Head of caudate nucleus (tissue), 42 donors: ENCODE data around the gene ANKRD44.
"Not testable (repeated sequence)": the region's sequence is repeated elsewhere in the genome, so short reads cannot be mapped to it uniquely, and the experiment has no call there.

Experiments used
- DNase-seq, 42 donors: peaks; one replicate each; pipeline versions ENCODE4 v3.0.0 to v3.0.0-alpha.2; 2020 to 2021; ENCODE audit warnings: mixed read lengths in 7 of 42
- intact Hi-C: fragments of 100-400 bp; cut with DNase I; formaldehyde crosslinking; loops from one replicate; pipeline ENCODE4 v1.15.0; 2022

ANKRD44 gene

DNA sequence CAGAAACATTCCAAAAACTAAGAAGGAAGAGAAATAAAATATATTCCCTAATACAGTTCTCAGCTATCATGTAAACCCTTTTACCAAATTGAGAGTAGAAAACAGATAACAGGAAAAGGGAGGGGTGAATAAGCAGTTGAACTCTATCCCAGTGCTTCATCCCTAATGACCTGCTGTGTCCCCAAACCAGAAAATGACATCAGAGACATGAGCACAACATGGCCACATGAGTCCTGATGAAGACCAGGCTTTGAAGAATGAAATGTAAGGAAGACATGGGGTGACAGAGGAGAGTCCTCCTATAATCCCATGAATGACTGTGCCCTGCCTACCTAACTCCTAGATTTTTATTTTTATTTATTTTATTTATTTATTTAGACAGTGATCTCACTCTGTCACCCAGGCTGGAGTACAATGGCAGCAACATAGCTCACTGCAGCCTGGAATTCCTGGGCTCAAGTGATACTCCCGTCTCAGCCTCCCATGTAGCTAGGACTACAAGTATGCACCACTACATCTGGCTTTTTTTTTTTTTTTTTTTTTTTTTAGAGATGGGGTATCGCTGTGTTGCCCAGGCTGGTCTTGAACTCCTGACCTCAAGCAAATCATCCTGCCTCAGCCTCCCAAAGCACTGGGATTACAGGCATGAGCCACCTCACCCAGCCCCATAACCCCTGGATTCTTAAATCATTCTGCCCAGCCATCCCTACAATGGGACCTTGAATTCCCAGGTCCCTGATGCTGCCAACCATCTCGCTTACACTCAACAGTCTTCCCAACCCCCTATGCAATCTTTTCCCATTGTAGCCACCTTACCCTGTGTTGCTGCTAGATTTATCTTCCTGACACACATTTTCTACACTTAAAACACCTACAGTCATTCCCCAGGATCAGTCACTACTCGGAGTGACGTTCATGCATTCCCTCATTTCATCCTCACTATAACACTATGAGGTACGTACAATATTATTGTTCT is 64.5 kb downstream of the ANKRD44 start:
- intact Hi-C loops = no loop called here

DNA sequence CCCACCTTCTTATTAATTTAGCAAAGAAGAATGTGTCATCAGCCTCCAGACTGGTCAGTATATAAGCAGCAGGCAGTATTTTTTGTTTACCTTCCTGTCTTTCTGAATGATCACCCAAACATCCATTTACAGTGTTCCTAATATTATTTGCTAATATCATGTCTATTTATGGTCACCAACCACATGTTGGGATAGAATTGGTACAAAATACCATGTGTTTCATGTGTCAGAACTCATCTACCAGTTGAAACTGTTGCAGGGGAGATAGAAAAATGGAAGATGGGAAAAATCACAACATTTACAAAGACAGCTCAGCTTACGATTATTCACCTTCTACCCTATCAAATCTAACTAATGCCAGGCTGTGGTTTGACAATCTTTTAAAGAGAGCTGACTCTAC is 66.2 kb downstream of the ANKRD44 start:
- DNase-seq = no peak
- intact Hi-C loops = no loop called here

More for the DNA sequence above, 64.5 kb downstream of the ANKRD44 start:
- DNase-seq = no peak

DNA sequence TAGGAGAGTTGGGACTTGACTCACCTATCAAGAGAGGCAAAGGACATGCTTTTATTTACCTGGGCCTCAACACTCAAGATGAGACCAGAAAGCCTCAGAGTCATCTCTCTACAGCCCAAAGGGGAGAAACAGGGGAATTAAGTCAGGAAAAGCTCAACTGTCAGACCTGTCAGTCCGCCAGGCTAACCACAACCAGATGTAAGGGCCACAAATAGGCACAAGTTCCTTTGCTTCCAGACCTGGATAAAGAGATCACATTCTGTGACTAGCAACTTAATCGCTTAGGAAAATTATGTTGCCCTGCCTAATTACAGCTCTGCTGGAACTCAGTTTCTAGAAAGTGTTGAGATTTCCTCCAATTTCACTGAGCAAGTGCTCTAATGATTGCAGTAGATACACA is 67.9 kb downstream of the ANKRD44 start:
- DNase-seq = no peak
- intact Hi-C loops = no loop called here

DNA sequence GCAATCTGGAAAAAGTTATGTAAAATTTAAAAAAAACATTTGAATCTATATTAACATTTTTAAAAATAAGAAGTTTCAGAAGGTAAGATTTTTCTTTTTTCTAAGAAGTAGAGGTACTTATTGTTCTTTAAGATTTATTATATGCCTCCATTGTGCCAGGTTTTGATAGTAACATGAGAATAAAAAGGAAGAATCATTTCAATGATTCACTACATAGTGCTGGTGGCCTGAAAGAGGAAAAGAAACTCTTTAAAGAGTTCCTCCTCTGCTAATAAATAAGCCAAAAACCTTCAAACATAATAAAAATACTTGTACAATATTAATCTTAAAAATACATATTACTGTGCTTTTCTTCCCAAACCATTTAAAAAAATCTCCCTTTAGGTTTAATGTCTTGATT is 69.0 kb downstream of the ANKRD44 start:
- no peak for DNase-seq
- intact Hi-C loops = no loop called here

DNA sequence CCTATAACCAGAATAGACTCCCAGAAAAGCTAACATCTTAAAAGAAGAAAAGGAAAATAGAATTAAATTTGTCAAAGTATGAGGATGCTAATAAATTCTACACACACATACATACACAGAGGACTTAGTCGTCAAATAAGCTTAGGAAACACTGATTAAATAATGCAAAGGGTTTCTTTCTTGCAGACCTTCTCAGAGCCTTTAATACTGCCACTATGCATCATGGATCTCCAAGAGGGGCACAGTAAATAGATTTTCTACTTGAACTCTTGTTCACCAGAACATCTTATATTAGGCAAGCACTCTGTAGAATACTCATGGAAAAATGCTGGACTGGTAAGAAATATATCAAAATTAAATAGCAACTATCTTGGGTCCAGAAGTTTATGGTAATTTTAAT is 69.4 kb downstream of the ANKRD44 start:
- no peak for DNase-seq
- intact Hi-C loops = no loop called here

DNA sequence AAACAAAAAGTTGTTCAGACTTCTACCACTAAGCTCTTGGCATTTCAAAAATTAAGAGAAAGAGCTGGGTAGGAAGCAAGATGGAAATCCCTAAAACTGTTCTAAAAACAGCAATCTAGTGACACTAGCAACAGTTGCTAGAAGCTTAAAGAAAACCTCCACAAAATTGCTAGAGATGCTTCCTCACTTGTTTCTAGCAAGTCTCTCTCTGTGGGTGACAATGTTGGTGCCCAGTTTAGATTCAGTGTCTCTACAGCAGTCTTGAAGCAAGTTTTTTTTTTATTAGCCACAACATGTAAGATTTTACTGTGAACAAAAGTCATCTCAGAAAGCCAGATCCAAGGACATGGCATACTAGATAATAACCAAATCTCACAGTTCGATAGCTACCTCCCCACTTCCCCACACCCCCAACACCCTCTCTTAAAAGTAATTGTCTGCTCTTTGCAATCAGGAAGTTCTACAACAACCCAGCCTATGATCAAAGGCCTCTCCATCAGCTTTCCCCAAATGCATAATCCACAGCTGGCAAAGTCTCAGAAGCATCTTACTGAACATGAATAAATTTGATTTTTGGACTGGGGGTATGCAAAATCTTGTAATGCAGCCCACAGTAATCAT is 70.0 kb downstream of the ANKRD44 start:
- DNase-seq = no peak
- intact Hi-C loops = no loop called here

DNA sequence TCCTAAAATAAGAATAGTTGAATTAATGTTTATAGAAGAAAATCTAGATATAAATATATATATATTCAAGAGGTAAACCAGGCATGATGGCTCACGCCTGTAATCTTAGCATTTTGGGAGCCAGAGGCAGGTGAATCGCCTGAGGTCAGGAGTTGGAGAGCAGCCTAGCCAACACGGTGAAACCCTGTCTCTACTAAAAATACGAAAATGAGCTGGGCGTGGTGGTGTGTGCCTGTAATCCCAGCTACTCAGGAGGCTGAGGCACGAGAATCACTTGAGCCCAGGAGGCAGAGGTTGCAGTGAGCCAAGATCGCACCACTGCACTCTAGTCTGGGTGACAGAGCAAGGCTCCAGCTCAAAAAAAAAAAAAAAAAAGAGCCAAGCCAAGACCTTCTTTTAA is 70.6 kb downstream of the ANKRD44 start:
- DNase-seq, intact Hi-C loops: not testable (repeated sequence)

DNA sequence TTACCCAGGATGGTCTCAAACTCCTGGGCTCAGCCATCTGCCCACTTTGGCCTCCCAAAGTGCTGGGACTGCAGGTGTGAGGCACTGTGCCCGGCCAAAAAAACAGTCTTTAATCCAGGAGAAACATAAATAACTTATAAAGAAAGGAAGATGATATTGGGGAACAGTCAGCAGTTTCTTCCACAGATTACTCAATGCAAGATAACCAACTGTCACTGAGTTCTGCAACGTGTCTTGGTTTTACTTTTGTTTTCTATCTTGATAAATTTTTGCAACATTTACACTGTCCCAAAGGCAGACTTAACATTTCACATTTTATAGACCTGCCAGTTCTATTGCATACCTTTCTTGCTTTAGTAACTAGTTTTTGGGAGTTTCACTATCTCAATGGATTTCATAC is 71.1 kb downstream of the ANKRD44 start:
- intact Hi-C loops = no loop called here
- DNase-seq = no peak

DNA sequence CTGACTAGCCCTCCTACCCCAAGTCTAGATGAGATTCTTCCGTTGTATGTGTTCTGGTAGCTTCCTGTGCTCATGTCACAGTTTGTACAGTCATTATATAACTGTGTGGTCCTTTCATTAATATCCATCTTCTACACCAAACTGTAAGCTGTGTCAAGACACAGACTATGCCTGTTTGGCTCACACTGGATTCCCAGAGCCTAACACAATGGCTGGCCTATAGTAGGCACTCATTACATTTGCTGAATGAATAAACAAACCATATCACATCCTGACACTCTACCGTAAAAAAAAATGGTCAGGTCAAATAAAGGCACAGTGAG is 72.6 kb downstream of the ANKRD44 start:
- intact Hi-C loops = no loop called here
- no peak for DNase-seq

DNA sequence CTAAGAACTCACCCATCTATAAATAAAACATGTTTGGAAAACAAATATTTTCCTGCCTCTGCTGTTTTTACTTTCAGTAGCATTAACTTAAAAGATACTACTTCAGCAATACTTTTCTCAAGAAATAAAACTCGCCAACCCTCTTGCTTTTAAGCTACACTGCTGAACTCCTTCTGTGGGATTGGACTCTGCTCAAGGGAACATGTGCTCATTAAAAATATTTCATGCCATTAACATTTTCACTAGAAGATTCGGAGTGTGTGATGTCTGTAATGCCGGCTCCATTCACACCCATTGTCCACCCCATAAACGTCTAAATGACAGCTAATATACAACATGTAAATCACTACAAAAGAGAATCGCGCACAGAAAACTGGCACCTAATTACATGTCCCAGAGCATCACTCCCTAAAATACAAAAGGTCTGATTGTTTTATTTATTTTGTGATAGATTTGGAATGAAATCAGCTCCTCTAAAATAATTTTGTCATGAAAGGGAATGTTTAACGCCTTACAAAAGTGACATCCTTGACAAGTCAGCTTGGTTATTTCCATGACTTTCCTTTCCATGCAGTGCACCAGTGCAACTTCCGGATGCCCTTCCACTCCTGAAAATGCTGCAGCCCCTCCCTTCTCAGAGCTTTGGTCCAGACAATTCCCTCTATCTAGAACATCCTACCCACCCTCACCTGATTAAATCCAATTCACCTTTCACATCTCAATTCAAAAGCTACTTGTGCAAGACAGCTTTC is 73.1 kb downstream of the ANKRD44 start:
- intact Hi-C loops = no loop called here
- peak in 1 of 42 donors; percentile 36 for DNase-seq

DNA sequence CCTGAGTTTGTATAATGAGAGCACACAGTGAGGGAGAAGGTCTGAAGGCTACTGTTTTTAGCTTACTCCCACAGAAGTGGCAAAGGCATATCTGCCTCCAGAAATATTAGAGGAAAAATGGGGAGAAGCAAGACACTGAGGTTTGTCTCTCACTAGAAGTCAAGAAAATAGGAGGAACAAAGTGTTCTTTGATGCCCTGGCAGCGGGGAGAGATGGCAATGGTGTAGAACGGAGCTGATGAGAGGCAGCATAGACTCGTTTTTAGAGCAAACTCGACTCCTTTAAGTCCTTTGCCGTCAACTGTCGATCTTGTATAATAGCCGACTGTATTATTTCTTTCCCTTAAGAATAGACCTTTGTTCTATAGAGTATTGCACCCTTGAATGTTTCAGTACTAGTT is 73.8 kb downstream of the ANKRD44 start:
- intact Hi-C loops = no loop called here
- DNase-seq = peak in 25 of 42 donors; percentile 13 to 70 (median 38)

DNA sequence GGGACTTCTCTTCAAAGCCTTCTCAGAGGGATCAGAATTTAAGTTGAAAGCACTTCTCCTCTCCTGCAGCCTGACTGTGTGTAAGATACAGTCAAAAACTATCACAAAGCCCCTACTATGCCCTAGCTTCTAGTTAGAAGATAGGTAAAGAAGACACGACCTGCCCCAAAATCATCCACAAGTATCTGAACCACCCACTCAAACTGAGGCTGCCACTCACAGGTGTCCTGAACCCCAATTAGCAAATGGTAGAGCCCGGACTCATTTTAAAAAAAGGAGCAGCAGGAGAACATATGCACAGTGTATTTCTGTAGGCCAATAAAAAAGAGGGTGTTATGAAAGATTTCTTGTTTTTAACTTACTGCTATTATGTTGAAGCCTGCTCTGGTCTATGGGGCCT is 74.4 kb downstream of the ANKRD44 start:
- no peak for DNase-seq
- intact Hi-C loops = no loop called here

DNA sequence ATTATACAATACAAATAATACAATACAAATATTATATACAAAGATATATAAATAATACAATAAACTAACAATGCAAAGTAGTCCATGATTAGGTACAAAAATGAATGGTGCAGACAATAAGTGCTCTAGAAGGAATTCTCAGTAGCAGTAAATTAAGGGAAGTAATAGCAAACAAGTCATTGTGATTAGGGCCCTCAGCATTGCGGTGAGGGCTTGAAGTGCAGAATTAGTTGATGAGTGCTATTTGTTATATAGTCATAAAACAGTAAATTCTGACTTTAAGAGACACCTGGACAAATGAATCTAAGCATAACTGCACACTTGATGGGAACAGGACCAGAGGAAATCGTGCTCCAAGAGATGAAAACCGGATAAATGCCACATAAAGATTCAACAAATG is 74.9 kb downstream of the ANKRD44 start:
- intact Hi-C loops = no loop called here
- DNase-seq = no peak

DNA sequence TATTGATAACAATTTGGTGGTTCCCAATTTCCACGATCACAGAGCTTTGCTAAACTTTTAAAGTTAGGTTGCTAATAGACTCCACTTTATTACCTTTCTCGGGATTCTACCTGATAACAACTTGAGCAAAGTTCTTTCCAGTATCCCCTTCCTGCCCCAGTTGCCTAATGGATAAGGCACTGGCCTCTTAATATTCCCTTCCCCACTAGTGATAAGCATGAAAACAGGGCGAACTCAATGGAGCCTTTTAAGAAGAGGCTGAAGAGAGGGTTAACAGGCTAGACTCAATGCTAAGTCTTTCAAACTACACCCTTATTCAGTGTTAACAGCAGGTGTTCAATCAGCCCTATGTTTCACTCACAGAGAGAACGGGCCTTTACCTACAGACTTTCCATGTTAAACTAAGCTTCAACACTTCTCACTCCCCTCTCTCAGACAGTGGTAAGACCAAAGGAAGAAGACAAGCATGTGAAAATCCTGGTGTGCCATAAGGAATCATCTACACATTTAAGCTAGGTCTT is 75.8 kb downstream of the ANKRD44 start:
- no peak for DNase-seq
- intact Hi-C loops = no loop called here

DNA sequence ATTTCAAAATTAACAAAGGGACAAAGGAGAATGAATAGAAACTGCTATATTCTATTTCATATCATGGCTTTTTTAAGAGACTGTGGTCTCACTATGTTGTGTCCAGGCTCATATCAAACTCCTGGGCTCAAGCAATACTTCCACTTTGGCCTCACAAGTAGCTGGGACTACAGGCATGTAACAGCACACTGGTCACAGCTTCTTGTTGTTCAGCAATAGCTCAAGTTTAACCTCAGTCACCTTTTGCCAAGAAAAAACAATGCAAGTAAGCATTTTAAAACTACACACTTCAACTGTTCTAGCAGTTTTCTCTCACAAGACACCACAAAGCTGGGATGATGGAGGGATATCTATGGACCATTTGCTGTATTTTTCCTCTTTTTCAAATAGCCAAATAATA is 77.1 kb downstream of the ANKRD44 start:
- no peak for DNase-seq

DNA sequence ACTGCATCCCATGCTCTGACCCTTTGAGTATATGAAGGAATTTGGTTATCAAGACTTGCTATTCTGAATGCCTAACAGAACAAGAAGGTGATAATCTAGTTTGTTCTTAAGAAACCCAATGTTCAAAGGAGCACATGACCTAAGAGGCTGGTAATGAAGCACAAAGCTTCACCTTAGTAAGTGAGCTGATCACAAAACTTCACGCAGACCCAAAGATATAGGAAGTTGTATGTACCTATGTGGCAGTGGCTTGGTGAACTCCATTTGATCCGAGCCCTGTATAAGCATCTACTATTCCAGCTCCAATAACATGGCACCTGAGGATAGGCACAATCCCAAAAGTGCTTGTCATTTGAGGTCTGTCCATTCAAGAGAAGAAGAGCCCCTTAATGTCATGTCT is 78.6 kb downstream of the ANKRD44 start:
- no peak for DNase-seq
- intact Hi-C loops = no loop called here

More for the DNA sequence above, 77.1 kb downstream of the ANKRD44 start:
- intact Hi-C loops = no loop called here

DNA sequence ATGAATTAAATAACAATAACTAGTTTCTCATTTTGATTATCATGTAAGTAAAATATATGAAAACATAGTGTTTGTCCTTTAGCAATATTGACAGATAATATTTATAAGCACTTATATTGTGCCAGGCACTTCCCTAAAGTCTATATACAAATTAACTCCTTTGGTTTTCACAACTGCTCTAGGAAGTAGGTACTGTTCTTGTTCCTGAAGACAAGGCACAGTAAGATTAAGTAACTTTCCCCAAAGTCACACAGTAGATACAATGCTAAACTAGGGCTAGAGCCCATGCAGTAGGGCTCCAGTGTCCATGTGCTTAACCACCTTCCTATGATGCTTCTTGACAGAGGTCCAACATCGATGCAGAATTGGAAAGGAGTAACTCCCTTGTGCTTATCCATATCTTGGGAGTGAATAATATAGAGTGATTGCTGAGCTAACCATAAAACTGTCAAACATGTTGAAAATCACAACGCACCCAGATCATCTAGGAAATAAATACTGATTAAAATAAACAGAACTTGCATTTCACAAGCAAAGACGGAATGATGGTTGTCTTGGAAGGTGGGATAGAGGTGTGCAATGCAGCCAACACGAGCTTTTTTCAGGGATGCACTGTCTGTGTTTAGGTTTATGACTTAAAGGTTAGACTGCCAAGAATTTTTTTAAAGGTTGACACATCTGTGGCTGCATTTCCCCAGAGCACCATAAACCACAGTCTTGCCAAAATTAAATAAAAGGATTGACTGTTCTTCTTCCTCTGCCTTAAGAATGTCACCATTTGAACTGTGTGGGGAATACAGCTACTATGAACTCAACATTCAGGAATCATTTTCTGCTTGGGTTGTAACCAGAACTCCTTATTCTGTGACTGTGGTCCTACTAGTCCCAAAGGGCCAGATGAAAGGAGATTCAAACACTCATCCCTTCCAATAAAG is 80.8 kb downstream of the ANKRD44 start:
- intact Hi-C loops = no loop called here
- no peak for DNase-seq

DNA sequence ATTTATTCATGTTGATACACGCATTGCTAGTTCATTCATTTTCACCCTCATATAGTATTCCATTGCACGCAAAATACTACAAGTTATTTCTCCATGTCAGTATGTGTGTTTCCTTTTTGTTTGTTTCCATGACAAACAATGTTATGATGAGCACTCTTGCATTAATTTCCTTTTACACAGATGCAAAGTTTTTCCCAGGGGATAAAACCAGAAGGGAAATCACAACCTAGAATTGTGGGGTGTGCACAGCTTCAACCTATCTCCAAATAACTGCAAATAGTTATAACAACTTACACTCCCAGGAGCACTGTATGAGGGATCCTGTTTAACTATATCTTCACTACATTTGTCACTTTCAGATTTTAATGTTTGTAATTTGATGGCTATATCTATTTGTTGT is 87.1 kb downstream of the ANKRD44 start:
- intact Hi-C loops = no loop called here
- no peak for DNase-seq

DNA sequence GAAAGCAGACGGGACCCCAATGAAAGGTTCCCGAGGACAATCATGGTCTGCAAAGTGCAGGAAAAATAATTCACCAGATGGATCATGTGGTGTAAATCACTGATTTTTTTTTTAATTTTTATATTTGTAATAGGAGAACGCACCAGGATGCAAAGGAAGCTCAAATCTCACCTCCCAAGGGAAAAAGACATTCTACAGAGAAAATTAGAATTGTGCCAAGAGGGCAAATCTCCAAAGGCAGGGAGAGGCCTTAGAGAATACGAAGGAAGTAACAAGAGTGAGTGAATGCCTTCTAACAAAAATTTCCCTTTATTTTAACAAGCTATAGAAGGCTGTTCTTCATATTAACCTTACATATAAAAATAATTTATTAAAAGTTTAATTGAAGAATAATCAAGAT is 90.9 kb downstream of the ANKRD44 start:
- intact Hi-C loops = no loop called here
- DNase-seq = no peak
